Glutamatergic neuron (in vitro differentiated cells): ENCODE data around the gene CABP4. TPM values are rescaled to one million over a fixed set of nuclear protein-coding genes. Genes with fewer than 3 reads are reported as not detected.

Experiments used
- DNase-seq: peaks from one replicate; pipeline ENCODE4 v3.0.0; 2022
- H3K27ac Mint-ChIP-seq: one replicate; pipeline ENCODE4 v1.8.0; 2020; ENCODE audit warnings: mild to moderate bottlenecking, mixed read lengths, inconsistent platforms; ENCODE audit not compliant: unreplicated experiment
- H3K27me3 Mint-ChIP-seq: one replicate; pipeline ENCODE4 v1.8.0; 2020; ENCODE audit warnings: mild to moderate bottlenecking, moderate library complexity, mixed read lengths, inconsistent platforms; ENCODE audit not compliant: unreplicated experiment
- H3K36me3 Mint-ChIP-seq: one replicate; pipeline ENCODE4 v1.8.0; 2020; ENCODE audit warnings: mild to moderate bottlenecking, mixed read lengths, inconsistent platforms; ENCODE audit not compliant: unreplicated experiment
- H3K4me1 Mint-ChIP-seq: one replicate; pipeline ENCODE4 v1.8.0; 2020; ENCODE audit warnings: mild to moderate bottlenecking, low read depth, mixed read lengths, inconsistent platforms; ENCODE audit not compliant: unreplicated experiment
- H3K4me3 Mint-ChIP-seq: one replicate; pipeline ENCODE4 v1.8.0; 2020; ENCODE audit warnings: mild to moderate bottlenecking, mixed read lengths, inconsistent platforms; ENCODE audit not compliant: unreplicated experiment
- H3K9me3 Mint-ChIP-seq: one replicate; pipeline ENCODE4 v1.8.0; 2020; ENCODE audit warnings: mild to moderate bottlenecking, moderate library complexity, mixed read lengths, inconsistent platforms; ENCODE audit not compliant: unreplicated experiment
- total RNA-seq: library from RNA; stranded (reverse); fragmentation: NEBNext Ultra II Directional; extraction: Animal tissue kit (Norgen Biotek cat#: 25700); gene quantifications from one replicate; pipeline ENCODE4 v1.2.1, GENCODE V29; 2021; ENCODE audit not compliant: unreplicated experiment
- TF ChIP-seq, protein P1 (sequence below): fragments of 200-600 bp; sonication (generic); IDR thresholded peaks from one replicate; pipeline ENCODE4 v1.5.0; 2021; ENCODE audit not compliant: partially characterized antibody, unreplicated experiment

Gene CABP4
- total RNA-seq, 1 donor from 2014 or later: not detected

- Mint-ChIP-seq H3K9me3 (no peaks in the 10 kb centered on the region), H3K27ac (no peak overlapping the region), H3K27me3 (peaks cover 8% of the 10 kb centered on the region), H3K4me1 (peaks cover 10% of the 10 kb centered on the region), H3K36me3 (no peaks in the 10 kb centered on the region), H3K4me3 (no peak overlapping the region)
- DNase-seq: no peak
- TF ChIP-seq, protein P1, sequence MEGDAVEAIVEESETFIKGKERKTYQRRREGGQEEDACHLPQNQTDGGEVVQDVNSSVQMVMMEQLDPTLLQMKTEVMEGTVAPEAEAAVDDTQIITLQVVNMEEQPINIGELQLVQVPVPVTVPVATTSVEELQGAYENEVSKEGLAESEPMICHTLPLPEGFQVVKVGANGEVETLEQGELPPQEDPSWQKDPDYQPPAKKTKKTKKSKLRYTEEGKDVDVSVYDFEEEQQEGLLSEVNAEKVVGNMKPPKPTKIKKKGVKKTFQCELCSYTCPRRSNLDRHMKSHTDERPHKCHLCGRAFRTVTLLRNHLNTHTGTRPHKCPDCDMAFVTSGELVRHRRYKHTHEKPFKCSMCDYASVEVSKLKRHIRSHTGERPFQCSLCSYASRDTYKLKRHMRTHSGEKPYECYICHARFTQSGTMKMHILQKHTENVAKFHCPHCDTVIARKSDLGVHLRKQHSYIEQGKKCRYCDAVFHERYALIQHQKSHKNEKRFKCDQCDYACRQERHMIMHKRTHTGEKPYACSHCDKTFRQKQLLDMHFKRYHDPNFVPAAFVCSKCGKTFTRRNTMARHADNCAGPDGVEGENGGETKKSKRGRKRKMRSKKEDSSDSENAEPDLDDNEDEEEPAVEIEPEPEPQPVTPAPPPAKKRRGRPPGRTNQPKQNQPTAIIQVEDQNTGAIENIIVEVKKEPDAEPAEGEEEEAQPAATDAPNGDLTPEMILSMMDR: no peak
Observed at GRCh38 chr11:67408437-67409200, 46.5 kb upstream of the CABP4 start.

DNA sequence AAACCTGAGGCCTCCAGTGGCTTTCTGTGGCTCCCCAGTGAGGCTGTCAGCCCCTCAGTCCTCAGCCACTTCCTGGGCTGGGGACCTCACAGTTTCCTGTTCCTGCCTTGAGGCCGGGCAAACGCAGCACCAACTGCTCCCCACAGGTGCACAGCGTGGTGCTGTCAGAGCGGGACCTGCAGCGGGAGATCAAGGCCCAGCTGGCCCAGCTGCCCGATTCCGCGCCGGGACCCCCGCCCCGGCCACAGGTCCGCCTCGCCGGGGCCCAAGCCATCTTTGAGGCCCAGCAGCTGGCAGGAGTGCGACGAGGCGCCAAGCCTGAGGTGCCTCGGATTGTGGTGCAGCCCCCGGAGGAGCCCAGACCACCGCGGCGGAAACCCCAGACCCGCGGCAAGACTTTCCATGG is 45.9 kb upstream of the CABP4 start:
- DNase-seq: no peak
- Mint-ChIP-seq H3K36me3 (no peaks in the 10 kb centered on the region), H3K27me3 (peaks cover 8% of the 10 kb centered on the region), H3K4me3 (no peak overlapping the region), H3K4me1 (peaks cover 10% of the 10 kb centered on the region), H3K27ac (no peak overlapping the region), H3K9me3 (no peaks in the 10 kb centered on the region)
- TF ChIP-seq, protein P1: no peak

- Mint-ChIP-seq H3K27me3 (peaks cover 8% of the 10 kb centered on the region), H3K4me1 (peaks cover 10% of the 10 kb centered on the region), H3K9me3 (no peaks in the 10 kb centered on the region), H3K4me3 (no peak overlapping the region), H3K36me3 (no peaks in the 10 kb centered on the region), H3K27ac (no peak overlapping the region)
- TF ChIP-seq, protein P1: no peak
- no peak for DNase-seq
Observed at GRCh38 chr11:67409781-67410368, 45.3 kb upstream of the CABP4 start.

DNA sequence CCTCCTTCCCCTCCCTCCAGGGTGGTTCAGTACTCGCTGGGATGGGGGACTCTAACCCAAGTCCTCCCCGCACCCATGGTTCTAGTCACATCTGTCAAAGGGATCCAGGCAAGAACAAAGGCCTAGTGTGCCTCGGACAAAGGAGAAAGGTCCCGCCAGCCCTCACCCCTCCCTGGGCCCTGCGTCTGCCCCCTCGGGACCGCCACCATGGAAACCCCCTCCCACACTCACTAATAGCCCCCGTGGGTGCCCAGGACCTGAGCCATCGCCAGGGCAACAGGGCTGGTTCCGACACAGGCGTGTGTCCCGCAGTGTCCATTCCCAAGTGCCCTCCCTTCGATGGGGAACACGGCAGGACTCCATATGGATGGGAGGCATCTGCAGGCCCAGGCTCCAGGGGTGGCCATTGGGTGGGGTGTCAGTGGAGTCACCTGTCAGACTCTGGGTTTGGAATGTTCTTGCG is 44.8 kb upstream of the CABP4 start:
- TF ChIP-seq, protein P1: no peak
- no peak for DNase-seq
- H3K9me3 Mint-ChIP-seq: no peaks in the 10 kb centered on the region
- no peaks in the 10 kb centered on the region for H3K36me3 Mint-ChIP-seq
- no peak overlapping the region for H3K4me3 Mint-ChIP-seq
- peaks cover 10% of the 10 kb centered on the region for H3K4me1 Mint-ChIP-seq
- peaks cover 8% of the 10 kb centered on the region for H3K27me3 Mint-ChIP-seq
- no peak overlapping the region for H3K27ac Mint-ChIP-seq

- no peaks in the 10 kb centered on the region for H3K9me3 Mint-ChIP-seq
- peaks cover 11% of the 10 kb centered on the region for H3K27me3 Mint-ChIP-seq
- no peaks in the 10 kb centered on the region for H3K36me3 Mint-ChIP-seq
- no peak for DNase-seq
- TF ChIP-seq, protein P1: no peak
- H3K4me3 Mint-ChIP-seq: no peak overlapping the region
- no peak overlapping the region for H3K27ac Mint-ChIP-seq
- H3K4me1 Mint-ChIP-seq: peaks cover 10% of the 10 kb centered on the region
Observed at GRCh38 chr11:67410984-67411784, 44.0 kb upstream of the CABP4 start.
